ENCODE data around the gene TSPEAR. TPM values are rescaled to one million over a fixed set of nuclear protein-coding genes. Genes with fewer than 3 reads are reported as not detected.
"Not testable (repeated sequence)": the region's sequence is repeated elsewhere in the genome, so short reads cannot be mapped to it uniquely, and the experiment has no call there.

Gene TSPEAR
- total and polyA plus RNA-seq, 12 donors, result under 0.01 to 3.4 (median 1.0) TPM; not detected in 3

- 66 to 72% methylated on average over 25 of the region's 25 CpGs for WGBS, 2 donors
- H3K27me3 ChIP-seq, result peaks cover 0 to 64% (median 29%) of the 10 kb centered on the region in 7 donors
- no peaks in the 10 kb centered on the region for H3K4me1 ChIP-seq
- no peak overlapping the region for H3K27ac ChIP-seq
- TF ChIP-seq CTCF (IDR thresholded peaks at IDR 0.05), result no peak
- no peak for DNase-seq
- no peak for ATAC-seq
- intact Hi-C loops (cut with DNase I), result no loop called here
- H3K4me3 ChIP-seq, result no peak overlapping the region
- H3K9me3 ChIP-seq, result peaks cover 0 to 4% (median 0%) of the 10 kb centered on the region in 11 donors
- H3K36me3 ChIP-seq, result no peaks in the 10 kb centered on the region
Measured at GRCh38 chr21:44686843-44687561, 24.4 kb downstream of the TSPEAR start.

- Histone ChIP-seq H3K36me3 (no peaks in the 10 kb centered on the region), H3K9me3 (no peaks in the 10 kb centered on the region), H3K27me3 (peaks cover 0 to 64% (median 30%) of the 10 kb centered on the region in 7 donors), H3K27ac (no peak overlapping the region), H3K4me1 (no peaks in the 10 kb centered on the region), H3K4me3 (no peak overlapping the region)
- ATAC-seq (no peak), DNase-seq (no peak)
- intact Hi-C loops (cut with DNase I), result loop anchor here in 1 of 10 donors (2.0 kb wide), 1 partner anchor 21 kb away; no protein-coding TSS in a partner anchor
- WGBS, 2 donors, result 29 to 33% methylated on average over 13 to 14 of the region's 14 CpGs
- no peak for TF ChIP-seq CTCF (IDR thresholded peaks at IDR 0.05)
Measured at GRCh38 chr21:44686000-44686781, 25.2 kb downstream of the TSPEAR start.

GRCh38 chr21:44685050-44685449, 26.3 kb downstream of the TSPEAR start:
- not testable (repeated sequence) for DNase-seq, H3K4me3 ChIP-seq, H3K27ac ChIP-seq, H3K9me3 ChIP-seq, ATAC-seq, H3K4me1 ChIP-seq, H3K36me3 ChIP-seq
- H3K27me3 ChIP-seq, result peaks cover 0 to 52% (median 30%) of the 10 kb centered on the region in 7 donors
- WGBS, 2 donors, result 70 to 83% methylated on average over 6 of the region's 6 CpGs
- intact Hi-C loops (cut with DNase I), result loop anchor here in 1 of 10 donors (2.0 kb wide), 1 partner anchor 20 kb away; no protein-coding TSS in a partner anchor

GRCh38 chr21:44684483-44684882, 26.9 kb downstream of the TSPEAR start:
- DNase-seq, result no peak
- ATAC-seq, result no peak
- H3K36me3 ChIP-seq, result no peaks in the 10 kb centered on the region
- H3K4me1 ChIP-seq, result no peaks in the 10 kb centered on the region
- intact Hi-C loops (cut with DNase I), result loop anchor here in 1 of 10 donors (2.0 kb wide), 1 partner anchor 20 kb away; no protein-coding TSS in a partner anchor
- no peak for TF ChIP-seq CTCF (IDR thresholded peaks at IDR 0.05)
- WGBS, 2 donors, result 61 to 78% methylated on average over 6 of the region's 6 CpGs
- H3K9me3 ChIP-seq, result peaks cover 0 to 6% (median 0%) of the 10 kb centered on the region in 11 donors
- H3K27ac ChIP-seq, result no peak overlapping the region
- peaks cover 0 to 48% (median 30%) of the 10 kb centered on the region in 7 donors for H3K27me3 ChIP-seq
- no peak overlapping the region for H3K4me3 ChIP-seq
